Measurements from ENCODE around the gene BICRAL. TPM values are rescaled to one million over a fixed set of nuclear protein-coding genes. Genes with fewer than 3 reads are reported as not detected.

BICRAL gene
- total RNA-seq, 4 donors from 2014 or later = 19.9 to 24.5 (median 23.6) TPM

DNA sequence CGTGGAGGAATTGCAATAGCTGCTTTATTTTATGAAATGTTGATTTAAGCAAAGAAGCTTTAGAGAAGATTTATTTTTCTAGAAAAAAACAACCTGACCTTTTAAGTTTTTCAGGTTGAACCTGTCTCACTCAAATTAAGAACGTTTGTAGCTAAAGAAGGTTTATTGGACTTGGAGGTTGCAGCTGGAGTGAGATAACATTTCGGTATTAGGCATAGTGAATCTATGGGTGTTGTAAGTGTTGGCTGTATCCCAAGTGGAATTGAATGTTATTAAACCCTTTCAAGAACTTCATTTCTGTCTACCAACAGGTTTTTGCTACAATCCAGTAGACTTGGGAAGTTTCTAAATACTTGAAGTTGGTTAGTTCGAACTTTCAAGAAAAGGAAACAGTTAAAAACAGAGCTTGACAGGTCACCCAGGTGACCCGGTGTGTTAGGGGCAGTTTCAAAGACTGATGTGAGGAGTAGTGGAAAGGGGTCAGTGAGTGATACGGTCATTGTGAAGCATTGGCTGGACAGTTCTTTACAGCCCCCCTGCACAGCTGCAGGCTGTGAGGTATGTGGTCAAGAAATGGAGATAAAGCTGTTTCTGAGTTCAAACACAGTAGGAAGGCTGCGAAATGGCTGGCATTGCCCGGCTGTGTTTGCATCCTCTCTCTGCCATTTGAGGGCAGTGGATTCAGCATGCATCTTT is 33.5 kb upstream of the BICRAL start:
- Histone ChIP-seq H3K27ac (peak overlapping the region; percentile 87 to 95 (median 90)), H3K27me3 (no peaks in the 10 kb centered on the region), H3K4me1 (peaks cover 15 to 27% of the 10 kb centered on the region in 2 donors), H3K4me3 (replicated peaks in 1 of 3) (no peak overlapping the region), H3K9me3 (no peaks in the 10 kb centered on the region), H3K36me3 (no peaks in the 10 kb centered on the region)
- no peak for DNase-seq
- intact Hi-C loops (cut with DNase I) = no loop called here
- 39 to 41% methylated on average over 8 of the region's 8 CpGs for WGBS, 2 donors
- TF ChIP-seq POLR2A (IDR thresholded peaks at IDR 0.05) = no peak
- TF ChIP-seq, protein P1, sequence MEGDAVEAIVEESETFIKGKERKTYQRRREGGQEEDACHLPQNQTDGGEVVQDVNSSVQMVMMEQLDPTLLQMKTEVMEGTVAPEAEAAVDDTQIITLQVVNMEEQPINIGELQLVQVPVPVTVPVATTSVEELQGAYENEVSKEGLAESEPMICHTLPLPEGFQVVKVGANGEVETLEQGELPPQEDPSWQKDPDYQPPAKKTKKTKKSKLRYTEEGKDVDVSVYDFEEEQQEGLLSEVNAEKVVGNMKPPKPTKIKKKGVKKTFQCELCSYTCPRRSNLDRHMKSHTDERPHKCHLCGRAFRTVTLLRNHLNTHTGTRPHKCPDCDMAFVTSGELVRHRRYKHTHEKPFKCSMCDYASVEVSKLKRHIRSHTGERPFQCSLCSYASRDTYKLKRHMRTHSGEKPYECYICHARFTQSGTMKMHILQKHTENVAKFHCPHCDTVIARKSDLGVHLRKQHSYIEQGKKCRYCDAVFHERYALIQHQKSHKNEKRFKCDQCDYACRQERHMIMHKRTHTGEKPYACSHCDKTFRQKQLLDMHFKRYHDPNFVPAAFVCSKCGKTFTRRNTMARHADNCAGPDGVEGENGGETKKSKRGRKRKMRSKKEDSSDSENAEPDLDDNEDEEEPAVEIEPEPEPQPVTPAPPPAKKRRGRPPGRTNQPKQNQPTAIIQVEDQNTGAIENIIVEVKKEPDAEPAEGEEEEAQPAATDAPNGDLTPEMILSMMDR (IDR thresholded peaks at IDR 0.05) = no peak

DNA sequence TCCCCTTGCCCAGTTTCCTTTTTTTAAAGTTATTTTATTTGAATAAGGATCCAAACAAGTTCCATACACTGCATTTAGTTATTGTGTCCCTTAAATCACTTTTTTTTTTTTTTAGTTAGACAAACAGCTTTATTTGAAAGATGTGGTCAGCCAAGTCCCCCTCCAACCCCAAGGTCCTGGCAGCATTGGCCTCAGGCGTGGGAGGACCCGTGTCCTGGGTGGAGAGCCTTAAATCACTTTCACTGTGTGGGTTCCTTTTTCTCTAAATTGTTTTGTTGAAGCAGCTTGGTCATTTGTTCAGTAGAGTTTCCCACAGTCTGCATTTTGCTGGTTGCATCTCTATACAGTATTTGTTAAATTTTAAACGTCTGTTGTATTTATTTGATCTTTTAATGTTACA is 30.8 kb upstream of the BICRAL start:
- TF ChIP-seq POLR2A (IDR thresholded peaks at IDR 0.05) = no peak
- TF ChIP-seq, protein P1 (IDR thresholded peaks at IDR 0.05) = no peak
- no peaks in the 10 kb centered on the region for H3K27me3 ChIP-seq
- no peaks in the 10 kb centered on the region for H3K36me3 ChIP-seq
- H3K27ac ChIP-seq = no peak overlapping the region
- 77 to 88% methylated on average over 3 of the region's 3 CpGs for WGBS, 2 donors
- DNase-seq = no peak
- no peak overlapping the region for H3K4me3 ChIP-seq (replicated peaks in 1 of 3)
- H3K4me1 ChIP-seq = peaks cover 0 to 13% of the 10 kb centered on the region in 2 donors
- intact Hi-C loops (cut with DNase I) = no loop called here
- H3K9me3 ChIP-seq = no peaks in the 10 kb centered on the region

DNA sequence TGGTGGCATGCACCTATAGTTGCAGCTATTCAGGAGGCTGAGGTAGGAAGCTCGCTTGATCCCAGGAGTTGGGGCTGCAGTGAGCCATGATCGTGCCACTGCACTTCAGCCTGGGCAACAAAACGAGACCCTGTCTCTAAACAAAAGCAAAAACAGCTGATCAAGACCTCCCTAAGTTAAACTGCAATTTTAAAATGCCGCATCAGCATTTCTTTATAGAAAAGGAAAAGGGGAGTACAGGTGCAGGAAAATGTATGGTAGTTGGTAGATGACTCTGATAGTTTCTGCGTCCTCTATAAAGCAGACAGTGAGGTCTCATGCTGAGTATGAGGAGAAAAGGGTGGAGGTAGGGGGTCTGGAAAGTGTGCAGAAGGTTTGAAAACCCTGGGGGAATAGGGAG is 27.1 kb upstream of the BICRAL start:
- H3K9me3 ChIP-seq = no peaks in the 10 kb centered on the region
- TF ChIP-seq POLR2A (IDR thresholded peaks at IDR 0.05) = no peak
- TF ChIP-seq, protein P1 (IDR thresholded peaks at IDR 0.05) = no peak
- no peaks in the 10 kb centered on the region for H3K36me3 ChIP-seq
- no peak for DNase-seq
- H3K27ac ChIP-seq = no peak overlapping the region
- intact Hi-C loops (cut with DNase I) = no loop called here
- H3K27me3 ChIP-seq = no peaks in the 10 kb centered on the region
- 95 to 96% methylated on average over 5 of the region's 5 CpGs for WGBS, 2 donors
- H3K4me1 ChIP-seq = no peaks in the 10 kb centered on the region
- H3K4me3 ChIP-seq (replicated peaks in 1 of 3) = no peak overlapping the region

- H3K4me3 ChIP-seq (replicated peaks in 1 of 3) = no peak overlapping the region
- H3K27ac ChIP-seq = no peak overlapping the region
- no peak for DNase-seq
- no peaks in the 10 kb centered on the region for H3K27me3 ChIP-seq
- TF ChIP-seq, protein P1 (IDR thresholded peaks at IDR 0.05) = no peak
- TF ChIP-seq POLR2A (IDR thresholded peaks at IDR 0.05) = no peak
- H3K9me3 ChIP-seq = no peaks in the 10 kb centered on the region
- no peaks in the 10 kb centered on the region for H3K4me1 ChIP-seq
- no peaks in the 10 kb centered on the region for H3K36me3 ChIP-seq
- 95 to 97% methylated on average over 7 of the region's 7 CpGs for WGBS, 2 donors
- intact Hi-C loops (cut with DNase I) = no loop called here
Observed at GRCh38 chr6:42756722-42757121, 25.1 kb upstream of the BICRAL start.

DNA sequence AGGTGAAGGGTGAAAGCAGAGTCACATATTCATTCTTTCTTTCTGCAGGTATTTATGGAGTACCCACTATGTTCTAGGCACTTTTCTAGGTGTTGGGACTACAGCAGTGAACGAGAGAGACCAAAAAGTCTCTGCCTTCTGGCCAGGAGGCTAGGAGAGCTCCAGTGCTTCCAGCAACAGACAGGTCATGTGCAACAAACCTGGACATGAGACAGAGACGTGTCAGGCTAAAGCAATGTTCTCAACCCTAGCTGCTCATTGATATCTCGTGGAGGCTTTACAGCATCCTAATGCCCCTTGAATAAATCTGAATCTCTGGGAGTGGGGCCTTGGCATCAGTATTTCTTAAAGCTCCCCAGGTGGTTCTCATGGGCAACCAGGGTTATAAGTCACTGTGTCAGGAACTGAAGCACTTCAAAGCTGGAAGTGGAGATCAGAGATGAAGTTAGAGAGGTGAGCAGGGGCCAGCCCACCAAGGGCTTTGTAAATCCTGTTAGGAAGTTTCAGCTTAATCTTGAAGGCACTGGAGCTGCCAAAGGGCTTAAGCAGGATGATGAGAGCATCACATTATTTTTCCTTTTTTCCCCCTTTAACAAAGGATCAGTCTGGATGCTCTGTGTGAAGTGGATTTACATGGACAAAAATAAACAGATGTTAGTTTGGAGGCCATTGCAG is 23.0 kb upstream of the BICRAL start:
- DNase-seq = no peak
- Histone ChIP-seq H3K4me3 (replicated peaks in 1 of 3) (no peak overlapping the region), H3K36me3 (no peaks in the 10 kb centered on the region), H3K27me3 (no peaks in the 10 kb centered on the region), H3K9me3 (no peaks in the 10 kb centered on the region), H3K4me1 (no peaks in the 10 kb centered on the region), H3K27ac (no peak overlapping the region)
- WGBS, 2 donors = 92 to 97% methylated on average over 3 of the region's 3 CpGs
- intact Hi-C loops (cut with DNase I) = no loop called here
- no peak for TF ChIP-seq POLR2A (IDR thresholded peaks at IDR 0.05)
- TF ChIP-seq, protein P1 (IDR thresholded peaks at IDR 0.05) = no peak

Measured in thyroid gland (tissue), 4 donors.